Vagina (tissue), 2 donors: ENCODE data around the gene VLDLR.

Source experiments
- POLR2AphosphoS5 ChIP-seq, 2 donors: sonication (generic); formaldehyde crosslinking; IDR thresholded peaks; one replicate each; pipeline ENCODE4 v1.9.0; 2017; ENCODE audit warnings: antibody characterized with exemption in 2 of 2, mild to moderate bottlenecking in 2 of 2, low read depth in 1 of 2; ENCODE audit not compliant: insufficient read depth in 1 of 2
- TF ChIP-seq, protein P1 (sequence below), 3 experiments: fragments of 450-650 bp in 2 of 3; fragments of 200-600 bp in 1 of 3; sonication (generic) in 1 of 3; IDR thresholded peaks; one replicate each; pipeline ENCODE4 v1.5.1; 2017 to 2019; ENCODE audit warnings: antibody characterized with exemption in 3 of 3, mild to moderate bottlenecking in 2 of 3, moderate library complexity in 2 of 3

DNA sequence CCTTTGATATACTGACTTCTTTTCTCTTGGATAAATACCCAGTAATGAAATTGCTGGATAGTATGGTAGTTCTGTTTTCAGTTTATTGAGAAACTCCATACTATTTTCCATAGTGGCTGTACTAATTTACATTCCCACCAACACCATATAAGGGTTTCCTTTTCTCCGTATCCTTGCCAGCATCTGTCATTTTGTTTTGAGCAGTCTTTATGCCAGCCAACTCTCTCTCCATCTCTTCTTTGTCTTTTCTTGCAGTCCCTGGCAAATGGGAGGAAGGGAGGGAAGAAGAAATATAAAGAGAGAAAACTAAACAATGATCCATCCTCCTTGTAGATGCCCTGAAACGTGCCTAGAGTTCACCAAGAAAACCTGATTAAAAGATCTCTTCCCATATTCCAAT, 9.6 kb upstream of the VLDLR start:
- TF ChIP-seq, protein P1, sequence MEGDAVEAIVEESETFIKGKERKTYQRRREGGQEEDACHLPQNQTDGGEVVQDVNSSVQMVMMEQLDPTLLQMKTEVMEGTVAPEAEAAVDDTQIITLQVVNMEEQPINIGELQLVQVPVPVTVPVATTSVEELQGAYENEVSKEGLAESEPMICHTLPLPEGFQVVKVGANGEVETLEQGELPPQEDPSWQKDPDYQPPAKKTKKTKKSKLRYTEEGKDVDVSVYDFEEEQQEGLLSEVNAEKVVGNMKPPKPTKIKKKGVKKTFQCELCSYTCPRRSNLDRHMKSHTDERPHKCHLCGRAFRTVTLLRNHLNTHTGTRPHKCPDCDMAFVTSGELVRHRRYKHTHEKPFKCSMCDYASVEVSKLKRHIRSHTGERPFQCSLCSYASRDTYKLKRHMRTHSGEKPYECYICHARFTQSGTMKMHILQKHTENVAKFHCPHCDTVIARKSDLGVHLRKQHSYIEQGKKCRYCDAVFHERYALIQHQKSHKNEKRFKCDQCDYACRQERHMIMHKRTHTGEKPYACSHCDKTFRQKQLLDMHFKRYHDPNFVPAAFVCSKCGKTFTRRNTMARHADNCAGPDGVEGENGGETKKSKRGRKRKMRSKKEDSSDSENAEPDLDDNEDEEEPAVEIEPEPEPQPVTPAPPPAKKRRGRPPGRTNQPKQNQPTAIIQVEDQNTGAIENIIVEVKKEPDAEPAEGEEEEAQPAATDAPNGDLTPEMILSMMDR (IDR thresholded peaks at IDR 0.05): no peak
- TF ChIP-seq POLR2AphosphoS5 (IDR thresholded peaks at IDR 0.05; ENCODE audit: insufficient read depth in 1 of 2, low read depth in 1 of 2): no peak
